Endodermal cell (in vitro differentiated cells): ENCODE results near the gene ZDBF2. TPM values are rescaled to one million over a fixed set of nuclear protein-coding genes. Genes with fewer than 3 reads are reported as not detected.

Experiments used
- DNase-seq: peaks from one replicate; pipeline ENCODE4 v3.0.0-alpha.2; 2017
- H3K27ac ChIP-seq: 2 replicates; pipeline ENCODE4 v1.5.1; 2013; ENCODE audit warnings: mild to moderate bottlenecking, low read depth, low read length, moderate library complexity
- H3K27me3 ChIP-seq: 2 replicates; pipeline ENCODE4 v1.6.1; 2013; ENCODE audit warnings: mild to moderate bottlenecking, low read length, moderate library complexity; ENCODE audit not compliant: insufficient read depth, control insufficient read depth, poor library complexity, severe bottlenecking
- H3K36me3 ChIP-seq: 2 replicates; pipeline ENCODE4 v1.7.0; 2013; ENCODE audit warnings: mild to moderate bottlenecking, low read length, moderate library complexity; ENCODE audit not compliant: control insufficient read depth, insufficient read depth
- H3K4me1 ChIP-seq: one replicate; pipeline ENCODE4 v1.7.0; 2013; ENCODE audit warnings: low read length; ENCODE audit not compliant: control insufficient read depth, insufficient read depth
- H3K4me3 ChIP-seq: 2 replicates; pipeline ENCODE4 v1.5.1; 2013; ENCODE audit warnings: mild to moderate bottlenecking, low read length, moderate library complexity
- H3K9ac ChIP-seq: 2 replicates; pipeline ENCODE4 v1.6.1; 2013; ENCODE audit warnings: mild to moderate bottlenecking, low read length, moderate library complexity; ENCODE audit not compliant: poor library complexity, severe bottlenecking; ENCODE audit errors: extremely low read depth
- H3K9me3 ChIP-seq: 2 replicates; pipeline ENCODE4 v1.6.1; 2013; ENCODE audit warnings: mild to moderate bottlenecking, low read length, moderate library complexity; ENCODE audit not compliant: control insufficient read depth
- H3K27ac Mint-ChIP-seq: 2 replicates; pipeline ENCODE4 v1.8.0; 2020; ENCODE audit warnings: mixed read lengths
- H3K27me3 Mint-ChIP-seq: 2 replicates; pipeline ENCODE4 v1.8.0; 2021; ENCODE audit warnings: mild to moderate bottlenecking, mixed read lengths; ENCODE audit not compliant: insufficient read depth
- H3K36me3 Mint-ChIP-seq: 2 replicates; pipeline ENCODE4 v1.8.0; 2020; ENCODE audit warnings: low read depth, mixed read lengths
- H3K4me1 Mint-ChIP-seq: 2 replicates; pipeline ENCODE4 v1.8.0; 2020; ENCODE audit warnings: mixed read lengths
- H3K4me3 Mint-ChIP-seq: 2 replicates; pipeline ENCODE4 v1.8.0; 2020; ENCODE audit warnings: mild to moderate bottlenecking, moderate library complexity, mixed read lengths
- H3K9me3 Mint-ChIP-seq: 2 replicates; pipeline ENCODE4 v1.8.0; 2020; ENCODE audit warnings: mild to moderate bottlenecking, mixed read lengths
- CTCF ChIP-seq: fragments of 200-600 bp; sonication (generic); conservative IDR thresholded peaks from 2 replicates; pipeline ENCODE4 v1.5.0; 2021; ENCODE audit warnings: antibody characterized with exemption, mild to moderate bottlenecking
- WGBS, 2 experiments: methylation state at CpG; one replicate each; pipeline versions ENCODE4 v1.1.5 to v1.1.7; 2013; ENCODE audit warnings: missing lambda C conversion rate in 2 of 2, mixed read lengths in 1 of 2; ENCODE audit not compliant: insufficient coverage in 1 of 2, insufficient read length in 1 of 2; 5-methylcytosine and 5-hydroxymethylcytosine counted together
- total RNA-seq, 2 donors: library from RNA; stranded (reverse); fragmentation: NEBNext Ultra II Directional in 1 of 2; extraction: Animal tissue kit (Norgen Biotek cat#: 25700) in 1 of 2; gene quantifications; 2 replicates in 1 of 2; 3 replicates in 1 of 2; pipeline ENCODE4 v1.2.1, GENCODE V29; 2021

The ZDBF2 gene
- total RNA-seq, 2 donors from 2014 or later = 14.1 to 27.0 TPM

DNA sequence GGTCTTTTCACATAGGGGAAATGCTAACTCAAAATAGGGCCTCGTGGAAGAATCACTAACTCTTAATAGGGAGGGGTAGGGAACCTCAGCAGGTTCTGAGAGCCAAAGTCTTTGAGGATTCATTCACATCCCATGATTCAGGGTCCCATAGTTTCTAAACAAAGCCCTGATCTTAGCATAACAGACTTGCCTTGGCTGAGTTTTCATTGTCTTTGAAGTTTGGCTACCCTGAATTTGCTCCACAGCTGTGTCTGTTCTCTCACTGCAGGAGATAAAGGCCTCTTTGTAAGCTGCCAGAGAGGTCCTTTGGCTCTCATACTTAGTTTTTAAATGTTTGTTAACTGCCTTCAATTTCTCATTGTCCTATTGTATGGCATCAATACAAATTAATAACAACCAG lies 54.5 kb downstream of the ZDBF2 start:
- no peak overlapping the region for H3K27ac Mint-ChIP-seq

GRCh38 chr2:206336861-206337260 lies 62.4 kb downstream of the ZDBF2 start:
- H3K4me1 ChIP-seq = no peaks in the 10 kb centered on the region
- TF ChIP-seq CTCF = no peak
- WGBS, 2 experiments = 50 to 86% methylated on average over 1 to 2 of the region's 2 CpGs
- Mint-ChIP-seq H3K36me3 (no peaks in the 10 kb centered on the region), H3K9me3 (no peaks in the 10 kb centered on the region), H3K4me1 (peaks cover 4% of the 10 kb centered on the region), H3K27me3 (no peaks in the 10 kb centered on the region), H3K27ac (no peak overlapping the region), H3K4me3 (no peak overlapping the region)
- no peak overlapping the region for H3K9ac ChIP-seq
- no peaks in the 10 kb centered on the region for H3K9me3 ChIP-seq
- no peaks in the 10 kb centered on the region for H3K36me3 ChIP-seq
- H3K4me3 ChIP-seq = no peak overlapping the region
- DNase-seq = no peak
- H3K27me3 ChIP-seq = no peaks in the 10 kb centered on the region
- no peak overlapping the region for H3K27ac ChIP-seq

More for the DNA sequence above, 54.5 kb downstream of the ZDBF2 start:
- H3K4me3 ChIP-seq = no peak overlapping the region
- peaks cover 11% of the 10 kb centered on the region for H3K4me1 Mint-ChIP-seq
- H3K4me1 ChIP-seq = peaks cover 7% of the 10 kb centered on the region
- H3K36me3 Mint-ChIP-seq = no peaks in the 10 kb centered on the region
- H3K9ac ChIP-seq = no peak overlapping the region
- no peak for DNase-seq
- peaks cover 12% of the 10 kb centered on the region for H3K27me3 ChIP-seq
- H3K4me3 Mint-ChIP-seq = no peak overlapping the region
- TF ChIP-seq CTCF = no peak
- no peaks in the 10 kb centered on the region for H3K36me3 ChIP-seq
- peaks cover 14% of the 10 kb centered on the region for H3K27me3 Mint-ChIP-seq
- H3K9me3 Mint-ChIP-seq = no peaks in the 10 kb centered on the region
- no peaks in the 10 kb centered on the region for H3K9me3 ChIP-seq
- peak overlapping the region; percentile 14 for H3K27ac ChIP-seq
- WGBS, 2 experiments = 22% methylated on average over 1 of the region's 1 CpG; no CpG with 5 or more reads in 1 of the 2 experiments

- Histone ChIP-seq H3K36me3 (no peaks in the 10 kb centered on the region), H3K4me1 (no peaks in the 10 kb centered on the region), H3K9ac (no peak overlapping the region), H3K9me3 (no peaks in the 10 kb centered on the region), H3K4me3 (no peak overlapping the region), H3K27ac (no peak overlapping the region), H3K27me3 (no peaks in the 10 kb centered on the region)
- Mint-ChIP-seq H3K36me3 (no peaks in the 10 kb centered on the region), H3K9me3 (no peaks in the 10 kb centered on the region), H3K27ac (no peak overlapping the region), H3K27me3 (no peaks in the 10 kb centered on the region), H3K4me3 (no peak overlapping the region), H3K4me1 (peaks cover 4% of the 10 kb centered on the region)
- no peak for TF ChIP-seq CTCF
- WGBS, 2 experiments = 100% methylated on average over 1 of the region's 1 CpG; no CpG with 5 or more reads in 1 of the 2 experiments
- no peak for DNase-seq
Observed at GRCh38 chr2:206337956-206338355, 63.5 kb downstream of the ZDBF2 start.
